H9 (cell line): ENCODE measurements around the gene EDEM1. TPM values are rescaled to one million over a fixed set of nuclear protein-coding genes. Genes with fewer than 3 reads are reported as not detected.

Experiments
- DNase-seq: peaks from one replicate; pipeline ENCODE4 v3.0.0-alpha.2; 2017
- H2AFZ ChIP-seq: one replicate; pipeline ENCODE4 v1.6.1; 2013; ENCODE audit warnings: mild to moderate bottlenecking, low read length, control low read depth, moderate library complexity
- H2AK5ac ChIP-seq: 2 replicates; pipeline ENCODE4 v1.6.1; 2013; ENCODE audit warnings: low read length, control low read depth, mixed read lengths; ENCODE audit not compliant: insufficient read length
- H2BK120ac ChIP-seq: one replicate; pipeline ENCODE4 v1.6.1; 2013; ENCODE audit warnings: low read depth, mild to moderate bottlenecking, low read length, control low read depth, inconsistent platforms; ENCODE audit not compliant: poor library complexity, severe bottlenecking
- H2BK12ac ChIP-seq: 2 replicates; pipeline ENCODE4 v1.6.1; 2013; ENCODE audit warnings: low read length, control low read depth, mixed read lengths, low read depth; ENCODE audit not compliant: insufficient read length
- H2BK15ac ChIP-seq: 2 replicates; pipeline ENCODE4 v1.6.1; 2013; ENCODE audit warnings: low read depth, low read length, control low read depth
- H2BK20ac ChIP-seq: one replicate; pipeline ENCODE4 v1.6.1; 2013; ENCODE audit warnings: low read depth, mild to moderate bottlenecking, low read length, control low read depth, inconsistent platforms; ENCODE audit not compliant: poor library complexity, severe bottlenecking
- H2BK5ac ChIP-seq: 2 replicates; pipeline ENCODE4 v1.6.1; 2013; ENCODE audit warnings: low read length, control low read depth, mixed read lengths; ENCODE audit not compliant: insufficient read length
- H3K14ac ChIP-seq: 2 replicates; pipeline ENCODE4 v1.6.1; 2013; ENCODE audit warnings: low read length, control low read depth; ENCODE audit not compliant: insufficient read depth
- H3K18ac ChIP-seq: 2 replicates; pipeline ENCODE4 v1.6.1; 2013; ENCODE audit warnings: low read depth, mild to moderate bottlenecking, mixed read lengths, low read length, control low read depth; ENCODE audit not compliant: insufficient read length
- H3K23ac ChIP-seq: 2 replicates; pipeline ENCODE4 v1.6.1; 2013; ENCODE audit warnings: low read length, control low read depth, mixed read lengths, low read depth; ENCODE audit not compliant: insufficient read length
- H3K23me2 ChIP-seq: 2 replicates; pipeline ENCODE4 v1.6.1; 2013; ENCODE audit warnings: low read depth, mild to moderate bottlenecking, mixed read lengths, low read length, control low read depth; ENCODE audit not compliant: insufficient read length, poor library complexity, severe bottlenecking
- H3K27ac ChIP-seq: 2 replicates; pipeline ENCODE4 v1.5.1; 2013; ENCODE audit warnings: low read length, control low read depth, mixed read lengths, low read depth; ENCODE audit not compliant: insufficient read length
- H3K27me3 ChIP-seq: 2 replicates; pipeline ENCODE4 v1.6.1; 2013; ENCODE audit warnings: low read length, control low read depth, inconsistent platforms; ENCODE audit not compliant: insufficient read depth
- H3K4ac ChIP-seq: 2 replicates; pipeline ENCODE4 v1.6.1; 2013; ENCODE audit warnings: low read depth, mild to moderate bottlenecking, control low read depth, inconsistent platforms, low read length, moderate library complexity
- H3K4me1 ChIP-seq: 2 replicates; pipeline ENCODE4 v1.6.1; 2013; ENCODE audit warnings: low read length, control low read depth, inconsistent platforms; ENCODE audit not compliant: insufficient read depth
- H3K4me2 ChIP-seq: 2 replicates; pipeline ENCODE4 v1.6.1; 2013; ENCODE audit warnings: low read length, control low read depth, mixed read lengths; ENCODE audit not compliant: insufficient read length, insufficient read depth
- H3K56ac ChIP-seq: 2 replicates; pipeline ENCODE4 v1.6.1; 2013; ENCODE audit warnings: low read depth, mild to moderate bottlenecking, mixed read lengths, low read length, control low read depth; ENCODE audit not compliant: insufficient read length
- H3K79me1 ChIP-seq: 2 replicates; pipeline ENCODE4 v1.6.1; 2013; ENCODE audit warnings: low read depth, mild to moderate bottlenecking, moderate library complexity, low read length, control low read depth, inconsistent platforms; ENCODE audit not compliant: insufficient read depth, poor library complexity, severe bottlenecking
- H3K79me2 ChIP-seq: 2 replicates; pipeline ENCODE4 v1.6.1; 2013; ENCODE audit warnings: low read length, control low read depth, inconsistent platforms; ENCODE audit not compliant: insufficient read depth
- H3K9ac ChIP-seq: 2 replicates; pipeline ENCODE4 v1.6.1; 2013; ENCODE audit warnings: low read length, control low read depth, mixed read lengths; ENCODE audit not compliant: insufficient read length; ENCODE audit errors: extremely low read depth
- H3K9me3 ChIP-seq: one replicate; pipeline ENCODE4 v1.6.1; 2013; ENCODE audit warnings: low read depth, low read length, inconsistent platforms; ENCODE audit not compliant: control insufficient read depth
- H3T11ph ChIP-seq: one replicate; pipeline ENCODE4 v1.6.1; 2013; ENCODE audit warnings: mild to moderate bottlenecking, low read length, control low read depth, inconsistent platforms
- H4K20me1 ChIP-seq: one replicate; pipeline ENCODE4 v1.6.1; 2013; ENCODE audit not compliant: control insufficient read depth, insufficient read length, insufficient read depth
- H4K5ac ChIP-seq: 2 replicates; pipeline ENCODE4 v1.6.1; 2013; ENCODE audit warnings: low read depth, mild to moderate bottlenecking, mixed read lengths, low read length, control low read depth; ENCODE audit not compliant: insufficient read length
- H4K8ac ChIP-seq: replicated peaks from 2 replicates; pipeline ENCODE4 v1.6.1; 2013; ENCODE audit warnings: low read length, control low read depth, mixed read lengths, low read depth; ENCODE audit not compliant: insufficient read length
- H4K91ac ChIP-seq: 2 replicates; pipeline ENCODE4 v1.6.1; 2013; ENCODE audit warnings: low read depth, mild to moderate bottlenecking, moderate library complexity, mixed read lengths, low read length, control low read depth; ENCODE audit not compliant: insufficient read length
- H3K27ac Mint-ChIP-seq, 3 experiments: 2 replicates in 2 of 3; 3 replicates in 1 of 3; pipeline ENCODE4 v1.8.0; 2020 to 2021; ENCODE audit warnings: mixed read lengths in 3 of 3, mild to moderate bottlenecking in 1 of 3, moderate library complexity in 1 of 3
- H3K27me3 Mint-ChIP-seq: 2 replicates; pipeline ENCODE4 v1.8.0; 2021; ENCODE audit warnings: low read depth, mild to moderate bottlenecking, moderate library complexity, mixed read lengths
- H3K36me3 Mint-ChIP-seq, 3 experiments: 2 replicates in 2 of 3; 3 replicates in 1 of 3; pipeline ENCODE4 v1.8.0; 2020 to 2021; ENCODE audit warnings: low read depth in 3 of 3, mixed read lengths in 3 of 3; ENCODE audit not compliant: insufficient read depth in 1 of 3
- H3K4me1 Mint-ChIP-seq, 2 experiments: 2 replicates each; pipeline ENCODE4 v1.8.0; 2020; ENCODE audit warnings: mixed read lengths in 2 of 2
- H3K4me3 Mint-ChIP-seq, 2 experiments: 2 replicates in 1 of 2; 3 replicates in 1 of 2; pipeline ENCODE4 v1.8.0; 2020 to 2021; ENCODE audit warnings: mild to moderate bottlenecking in 2 of 2, mixed read lengths in 2 of 2, moderate library complexity in 1 of 2
- H3K9me3 Mint-ChIP-seq, 2 experiments: 2 replicates in 1 of 2; 3 replicates in 1 of 2; pipeline ENCODE4 v1.8.0; 2020; ENCODE audit warnings: mild to moderate bottlenecking in 2 of 2, mixed read lengths in 2 of 2, moderate library complexity in 1 of 2
- CTCF ChIP-seq: fragments of 200-600 bp; sonication (generic); conservative IDR thresholded peaks from 3 replicates; pipeline ENCODE4 v1.8.0; 2021; ENCODE audit warnings: antibody characterized with exemption, mild to moderate bottlenecking
- WGBS: extraction: QIAGEN DNeasy Blood & Tissue Kit; methylation state at CpG from one replicate; pipeline ENCODE4 v1.1.7; 2013; ENCODE audit warnings: missing lambda C conversion rate, low lambda C conversion rate, mixed read lengths; ENCODE audit not compliant: insufficient read length; ENCODE audit errors: extremely low coverage; 5-methylcytosine and 5-hydroxymethylcytosine counted together
- total RNA-seq: library from RNA; stranded (reverse); gene quantifications from 2 replicates; pipeline ENCODE4 v1.2.1, GENCODE V29; 2021

The EDEM1 gene
- total RNA-seq, 1 experiment from 2014 or later = 11.7 TPM

GRCh38 chr3:5197022-5197421 lies 9.5 kb downstream of the EDEM1 start:
- Histone ChIP-seq H3K14ac (no peak overlapping the region), H2BK5ac (no peak overlapping the region), H2AFZ (no peak overlapping the region), H3K79me1 (peaks cover 4% of the 10 kb centered on the region), H3K18ac (peak overlapping the region; percentile 11), H3K56ac (no peak overlapping the region), H3T11ph (no peak overlapping the region), H4K5ac (no peak overlapping the region), H2BK20ac (no peak overlapping the region), H3K9me3 (no peaks in the 10 kb centered on the region), H3K4ac (no peak overlapping the region), H3K27ac (peak overlapping the region; percentile 94), H3K4me1 (peaks cover 2% of the 10 kb centered on the region; the same call in 1 of the 2 replicates), H3K23ac (no peak overlapping the region), H4K91ac (no peak overlapping the region), H2AK5ac (no peak overlapping the region), H3K23me2 (no peaks in the 10 kb centered on the region), H4K8ac (no peak overlapping the region), H3K27me3 (no peaks in the 10 kb centered on the region), H3K79me2 (peaks cover 4% of the 10 kb centered on the region; the same call in 1 of the 2 replicates), H2BK120ac (peak overlapping the region; percentile 19), H4K20me1 (no peaks in the 10 kb centered on the region), H2BK12ac (no peak overlapping the region), H2BK15ac (no peak overlapping the region), H3K9ac (no peak overlapping the region), H3K4me2 (no peak overlapping the region)
- no peaks in the 10 kb centered on the region for H3K27me3 Mint-ChIP-seq
- peak overlapping the region; percentile 90 to 97 (median 93); a peak in 6 of 7 replicates for H3K27ac Mint-ChIP-seq
- no CpG with 5 or more reads among the region's 4 CpGs for WGBS
- peaks cover 20 to 24% of the 10 kb centered on the region in 2 experiments for H3K4me1 Mint-ChIP-seq
- no peak for TF ChIP-seq CTCF
- no peaks in the 10 kb centered on the region for H3K9me3 Mint-ChIP-seq
- H3K4me3 Mint-ChIP-seq = no peak overlapping the region
- DNase-seq = no peak
- H3K36me3 Mint-ChIP-seq = peaks cover 30 to 35% (median 31%) of the 10 kb centered on the region in 3 experiments
